Adrenal gland (tissue), 12 donors: ENCODE measurements around the gene ATG4D. TPM values are rescaled to one million over a fixed set of nuclear protein-coding genes. Genes with fewer than 3 reads are reported as not detected.
"Not testable (repeated sequence)": the region's sequence is repeated elsewhere in the genome, so short reads cannot be mapped to it uniquely, and the experiment has no call there.

ENCODE experiments used
- DNase-seq, 7 donors: peaks; one replicate each; pipeline ENCODE4 v3.0.0-alpha.2; 2019 to 2020
- H3K27ac ChIP-seq, 5 donors: fragments of 200-600 bp; sonication (generic) in 4 of 5; 1 replicate in 3 of 5; 2 replicates in 2 of 5; pipeline versions ENCODE4 v1.5.1 to v1.8.0; 2016 to 2020; ENCODE audit warnings: mild to moderate bottlenecking in 1 of 5
- H3K27me3 ChIP-seq: fragments of 200-600 bp; 2 replicates; pipeline ENCODE4 v1.8.0; 2021
- H3K36me3 ChIP-seq, 2 donors: fragments of 200-600 bp; replicated peaks in 1 of 2; 1 replicate in 1 of 2; 2 replicates in 1 of 2; pipeline versions ENCODE4 v1.5.1 to v1.8.0; 2018 to 2022
- H3K4me1 ChIP-seq, 2 donors: fragments of 200-600 bp; replicated peaks in 1 of 2; 1 replicate in 1 of 2; 2 replicates in 1 of 2; pipeline versions ENCODE4 v1.5.1 to v1.8.0; 2018 to 2021
- H3K4me3 ChIP-seq, 4 donors: fragments of 200-600 bp; sonication (generic) in 3 of 4; one replicate each; pipeline ENCODE4 v1.5.1; 2016 to 2018
- H3K9me3 ChIP-seq, 3 donors: fragments of 200-600 bp; sonication (generic) in 1 of 3; replicated peaks in 1 of 3; 1 replicate in 2 of 3; 2 replicates in 1 of 3; pipeline versions ENCODE4 v1.5.1 to v1.8.0; 2016 to 2021
- CTCF ChIP-seq, 6 experiments: fragments of 450-650 bp in 4 of 6; fragments of 200-600 bp in 2 of 6; sonication (generic) in 1 of 6; IDR thresholded peaks; 1 replicate in 5 of 6; 2 replicates in 1 of 6; pipeline versions ENCODE4 v1.5.1 to v1.8.0; 2016 to 2021; ENCODE audit warnings: antibody characterized with exemption in 6 of 6, mild to moderate bottlenecking in 2 of 6, moderate library complexity in 1 of 6
- POLR2A ChIP-seq, 2 donors: fragments of 450-650 bp; IDR thresholded peaks; one replicate each; pipeline ENCODE4 v1.6.1; 2017; ENCODE audit warnings: antibody characterized with exemption in 2 of 2, mild to moderate bottlenecking in 2 of 2, moderate library complexity in 1 of 2
- WGBS, 4 donors: extraction: QIAGEN DNeasy Blood & Tissue Kit in 2 of 4; methylation state at CpG; one replicate each; pipeline versions ENCODE4 v1.1.5 to v1.1.7; 2013 to 2017; 5-methylcytosine and 5-hydroxymethylcytosine counted together
- intact Hi-C, 2 donors: fragments of 100-400 bp; cut with DNase I; formaldehyde crosslinking; loops; one replicate each; pipeline versions ENCODE4 v1.14.1 to v1.15.0; 2022 to 2023
- polyA plus RNA-seq, 3 donors: library from polyadenylated mRNA; stranded (reverse); fragments of 200-250 nt in 2 of 3; fragments of 350-450 nt in 1 of 3; fragmentation: Illumina TruSeq in 1 of 3; extraction: RNeasy Lipid Tissue Mini Kit (QIAGEN cat#74804) in 1 of 3; gene quantifications; one replicate each; pipeline ENCODE4 v1.2.3, GENCODE V29; 2013 to 2014
- total RNA-seq, 9 donors: library from RNA; depleted of rRNA in 4 of 9; stranded (reverse); fragments of >200 nt in 4 of 9; fragments of 120-200 nt in 1 of 9; fragmentation: NEBNext Ultra II Directional in 1 of 9; extraction: Animal tissue kit (Norgen Biotek cat#: 25700) in 1 of 9; gene quantifications; one replicate each; pipeline versions ENCODE4 v1.1.0 to v1.2.4, GENCODE V29; 2013 to 2023
- donor health status: healthy with polysubstance abuse.
- donor health status: Bipolar disorder and iron deficiency.
- donor health status: DM: yes; HTN: yes; CAD: no.
- donor health status: DM: no; HTN: no; CAD: no.
- donor health status: DM: no; HTN: no; CAD: no.
- donor health status: DM: yes; HTN: yes; CAD: no.

The ATG4D gene
- total and polyA plus RNA-seq, 12 donors = 7.4 to 93.7 (median 38.5) TPM

DNA sequence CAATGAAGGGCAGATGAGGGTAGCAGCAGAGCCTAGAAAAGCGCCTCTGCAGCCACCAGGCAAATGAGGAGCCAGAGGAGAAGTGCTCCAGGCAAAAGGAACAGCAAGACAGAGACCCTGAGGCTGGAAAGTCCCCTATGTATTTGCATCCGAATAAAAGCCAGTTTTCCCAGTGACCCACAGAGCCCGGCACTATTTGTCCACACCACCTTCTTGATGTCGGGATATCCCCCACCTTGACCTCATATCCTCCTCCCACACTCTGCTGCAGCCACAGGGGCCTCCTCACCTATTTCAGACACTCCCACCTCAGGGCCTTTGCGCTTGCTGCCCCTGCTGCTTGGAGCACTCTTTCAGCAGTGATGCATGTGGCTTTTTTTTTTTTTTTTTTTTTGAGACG is 6.6 kb downstream of the ATG4D start:
- TF ChIP-seq POLR2A (IDR thresholded peaks at IDR 0.05) (no peak), CTCF (IDR thresholded peaks at IDR 0.05) (no peak)
- DNase-seq = no peak
- H3K4me1 ChIP-seq = peaks cover 0 to 3% of the 10 kb centered on the region in 2 donors
- WGBS, 4 donors = 82 to 99% (median 93%) methylated on average over 5 to 6 of the region's 6 CpGs
- no peak overlapping the region for H3K27ac ChIP-seq
- H3K4me3 ChIP-seq = no peak overlapping the region
- H3K27me3 ChIP-seq = no peaks in the 10 kb centered on the region
- H3K9me3 ChIP-seq = no peaks in the 10 kb centered on the region
- intact Hi-C loops = no loop called here
- H3K36me3 ChIP-seq = peaks cover 0 to 77% of the 10 kb centered on the region in 2 donors

DNA sequence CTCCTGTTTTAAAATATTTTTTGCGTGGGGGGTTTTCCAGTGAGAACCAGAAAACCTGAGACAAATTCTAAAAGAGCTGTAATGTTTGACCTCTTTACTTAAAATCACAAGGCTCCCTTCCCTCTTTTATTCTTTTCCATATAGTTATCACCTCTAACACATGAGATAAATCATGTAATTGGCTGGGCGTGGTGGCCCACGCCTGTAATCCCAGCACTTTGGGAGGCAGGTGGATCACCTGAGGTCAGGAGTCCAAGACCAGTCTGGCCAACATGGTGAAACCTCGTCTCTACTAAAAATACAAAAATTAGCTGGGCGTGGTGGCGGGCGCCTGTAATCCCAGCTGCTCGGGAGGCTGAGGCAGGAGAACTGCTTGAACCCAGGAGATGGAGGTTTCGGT is 7.3 kb downstream of the ATG4D start:
- H3K4me1 ChIP-seq, DNase-seq, H3K27ac ChIP-seq, intact Hi-C loops, H3K27me3 ChIP-seq, H3K9me3 ChIP-seq, H3K4me3 ChIP-seq: not testable (repeated sequence)
- H3K36me3 ChIP-seq = peaks cover 0 to 82% of the 10 kb centered on the region in 2 donors
- 84 to 96% (median 94%) methylated on average over 9 of the region's 9 CpGs for WGBS, 4 donors

- H3K9me3 ChIP-seq = no peaks in the 10 kb centered on the region
- WGBS, 4 donors = 87 to 98% (median 92%) methylated on average over 9 to 12 of the region's 12 CpGs
- DNase-seq = no peak
- no peak overlapping the region for H3K27ac ChIP-seq
- H3K4me3 ChIP-seq = no peak overlapping the region
- peaks cover 0 to 87% of the 10 kb centered on the region in 2 donors for H3K36me3 ChIP-seq
- H3K4me1 ChIP-seq = no peaks in the 10 kb centered on the region
- intact Hi-C loops = no loop called here
- H3K27me3 ChIP-seq = no peaks in the 10 kb centered on the region
- TF ChIP-seq CTCF (IDR thresholded peaks at IDR 0.05) = peak in 1 of 6 experiments; percentile 21
- no peak for TF ChIP-seq POLR2A (IDR thresholded peaks at IDR 0.05)
Observed at GRCh38 chr19:10551698-10552301, 8.1 kb downstream of the ATG4D start.

DNA sequence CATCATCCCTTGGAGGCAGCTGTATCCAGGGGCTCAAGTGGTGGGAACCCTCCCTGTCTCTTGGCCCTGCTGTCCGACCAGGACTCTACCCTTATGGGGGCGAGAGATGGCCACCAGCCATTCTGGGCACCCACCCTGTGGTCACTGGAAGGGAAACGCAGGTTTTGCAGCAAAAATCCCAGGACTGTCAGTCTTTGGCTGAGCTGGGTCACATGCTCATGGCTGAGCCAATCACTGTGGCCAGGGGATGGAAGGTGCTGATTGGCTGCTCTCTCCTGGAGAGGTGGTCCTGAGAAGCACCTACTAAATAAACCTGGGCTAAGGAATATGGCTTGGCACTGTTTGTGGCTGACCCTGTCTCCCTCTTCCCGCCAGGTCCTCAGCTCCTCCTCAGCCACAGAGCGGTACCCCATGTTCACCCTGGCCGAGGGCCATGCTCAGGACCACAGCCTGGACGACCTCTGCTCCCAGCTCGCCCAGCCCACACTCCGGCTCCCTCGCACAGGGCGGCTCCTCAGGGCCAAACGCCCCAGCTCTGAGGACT is 8.9 kb downstream of the ATG4D start:
- Histone ChIP-seq H3K27ac (no peak overlapping the region), H3K4me1 (no peaks in the 10 kb centered on the region), H3K27me3 (no peaks in the 10 kb centered on the region), H3K4me3 (no peak overlapping the region), H3K9me3 (no peaks in the 10 kb centered on the region), H3K36me3 (peaks cover 0 to 87% of the 10 kb centered on the region in 2 donors)
- DNase-seq = no peak
- WGBS, 4 donors = 74 to 85% (median 83%) methylated on average over 5 to 12 of the region's 12 CpGs
- no peak for TF ChIP-seq CTCF (IDR thresholded peaks at IDR 0.05)
- no peak for TF ChIP-seq POLR2A (IDR thresholded peaks at IDR 0.05)
- intact Hi-C loops = no loop called here
